ENCODE measurements around the gene RNF183. TPM values are rescaled to one million over a fixed set of nuclear protein-coding genes. Genes with fewer than 3 reads are reported as not detected.

RNF183 gene
- total and polyA plus RNA-seq, 9 of the 15 experiments (the other 6 are each of a cell fraction or from before 2014, with no cell fraction given), result 0.04 to 2.0 (median 0.16) TPM; not detected in 5

DNA sequence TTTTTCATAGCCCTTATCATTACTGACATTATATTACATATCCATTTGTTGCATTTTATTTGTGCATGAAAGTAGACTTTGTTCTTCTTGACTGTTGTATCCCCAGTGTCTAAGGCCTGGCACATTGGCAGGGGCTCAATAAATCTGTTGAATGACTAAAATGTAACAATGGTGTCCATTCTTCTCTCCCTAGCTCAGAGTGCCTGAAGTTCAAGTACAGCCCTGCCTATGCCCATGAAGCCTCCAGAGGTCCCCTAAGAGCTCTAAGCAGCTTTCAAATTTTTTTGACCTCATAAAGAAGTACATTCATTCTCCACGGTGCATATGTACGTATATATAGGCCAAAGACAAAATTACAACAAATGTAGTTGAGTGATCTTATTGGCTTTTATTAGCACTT is 42.0 kb upstream of the RNF183 start:
- no peak for FAIRE-seq
- TF ChIP-seq HDAC6 (IDR thresholded peaks at IDR 0.05; ENCODE audit: low read depth, low read length), result no peak
- no peak for TF ChIP-seq ZNF311 (CRISPR knock-in tag; IDR thresholded peaks at IDR 0.05)
- no peak for TF ChIP-seq BRD9 (IDR thresholded peaks at IDR 0.05; ENCODE audit: low read depth, partially characterized antibody)
- TF ChIP-seq STAG1 (CRISPR knock-in tag; IDR thresholded peaks at IDR 0.05; ENCODE audit: borderline replicate concordance), result no peak
- no peak for TF ChIP-seq POLR3G (IDR thresholded peaks at IDR 0.05; ENCODE audit: extremely low read depth, insufficient read length, insufficient replicate concordance)
- no peak for TF ChIP-seq MEIS2 (IDR thresholded peaks at IDR 0.05; ENCODE audit: partially characterized antibody)
- TF ChIP-seq, protein P1, sequence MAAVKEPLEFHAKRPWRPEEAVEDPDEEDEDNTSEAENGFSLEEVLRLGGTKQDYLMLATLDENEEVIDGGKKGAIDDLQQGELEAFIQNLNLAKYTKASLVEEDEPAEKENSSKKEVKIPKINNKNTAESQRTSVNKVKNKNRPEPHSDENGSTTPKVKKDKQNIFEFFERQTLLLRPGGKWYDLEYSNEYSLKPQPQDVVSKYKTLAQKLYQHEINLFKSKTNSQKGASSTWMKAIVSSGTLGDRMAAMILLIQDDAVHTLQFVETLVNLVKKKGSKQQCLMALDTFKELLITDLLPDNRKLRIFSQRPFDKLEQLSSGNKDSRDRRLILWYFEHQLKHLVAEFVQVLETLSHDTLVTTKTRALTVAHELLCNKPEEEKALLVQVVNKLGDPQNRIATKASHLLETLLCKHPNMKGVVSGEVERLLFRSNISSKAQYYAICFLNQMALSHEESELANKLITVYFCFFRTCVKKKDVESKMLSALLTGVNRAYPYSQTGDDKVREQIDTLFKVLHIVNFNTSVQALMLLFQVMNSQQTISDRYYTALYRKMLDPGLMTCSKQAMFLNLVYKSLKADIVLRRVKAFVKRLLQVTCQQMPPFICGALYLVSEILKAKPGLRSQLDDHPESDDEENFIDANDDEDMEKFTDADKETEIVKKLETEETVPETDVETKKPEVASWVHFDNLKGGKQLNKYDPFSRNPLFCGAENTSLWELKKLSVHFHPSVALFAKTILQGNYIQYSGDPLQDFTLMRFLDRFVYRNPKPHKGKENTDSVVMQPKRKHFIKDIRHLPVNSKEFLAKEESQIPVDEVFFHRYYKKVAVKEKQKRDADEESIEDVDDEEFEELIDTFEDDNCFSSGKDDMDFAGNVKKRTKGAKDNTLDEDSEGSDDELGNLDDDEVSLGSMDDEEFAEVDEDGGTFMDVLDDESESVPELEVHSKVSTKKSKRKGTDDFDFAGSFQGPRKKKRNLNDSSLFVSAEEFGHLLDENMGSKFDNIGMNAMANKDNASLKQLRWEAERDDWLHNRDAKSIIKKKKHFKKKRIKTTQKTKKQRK (IDR thresholded peaks at IDR 0.05; ENCODE audit: borderline replicate concordance, low read depth, low read length), result no peak
- TF ChIP-seq, protein P2, sequence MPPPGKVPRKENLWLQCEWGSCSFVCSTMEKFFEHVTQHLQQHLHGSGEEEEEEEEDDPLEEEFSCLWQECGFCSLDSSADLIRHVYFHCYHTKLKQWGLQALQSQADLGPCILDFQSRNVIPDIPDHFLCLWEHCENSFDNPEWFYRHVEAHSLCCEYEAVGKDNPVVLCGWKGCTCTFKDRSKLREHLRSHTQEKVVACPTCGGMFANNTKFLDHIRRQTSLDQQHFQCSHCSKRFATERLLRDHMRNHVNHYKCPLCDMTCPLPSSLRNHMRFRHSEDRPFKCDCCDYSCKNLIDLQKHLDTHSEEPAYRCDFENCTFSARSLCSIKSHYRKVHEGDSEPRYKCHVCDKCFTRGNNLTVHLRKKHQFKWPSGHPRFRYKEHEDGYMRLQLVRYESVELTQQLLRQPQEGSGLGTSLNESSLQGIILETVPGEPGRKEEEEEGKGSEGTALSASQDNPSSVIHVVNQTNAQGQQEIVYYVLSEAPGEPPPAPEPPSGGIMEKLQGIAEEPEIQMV (tag; conservative IDR thresholded peaks at IDR 0.05; ENCODE audit: low read depth), result no peak
- TF ChIP-seq, protein P3, sequence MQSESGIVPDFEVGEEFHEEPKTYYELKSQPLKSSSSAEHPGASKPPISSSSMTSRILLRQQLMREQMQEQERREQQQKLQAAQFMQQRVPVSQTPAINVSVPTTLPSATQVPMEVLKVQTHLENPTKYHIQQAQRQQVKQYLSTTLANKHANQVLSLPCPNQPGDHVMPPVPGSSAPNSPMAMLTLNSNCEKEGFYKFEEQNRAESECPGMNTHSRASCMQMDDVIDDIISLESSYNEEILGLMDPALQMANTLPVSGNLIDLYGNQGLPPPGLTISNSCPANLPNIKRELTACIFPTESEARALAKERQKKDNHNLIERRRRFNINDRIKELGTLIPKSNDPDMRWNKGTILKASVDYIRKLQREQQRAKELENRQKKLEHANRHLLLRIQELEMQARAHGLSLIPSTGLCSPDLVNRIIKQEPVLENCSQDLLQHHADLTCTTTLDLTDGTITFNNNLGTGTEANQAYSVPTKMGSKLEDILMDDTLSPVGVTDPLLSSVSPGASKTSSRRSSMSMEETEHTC (IDR thresholded peaks at IDR 0.05), result no peak
- no peak for TF ChIP-seq YBX1 (IDR thresholded peaks at IDR 0.05)
- no peak for TF ChIP-seq SMAD1 (IDR thresholded peaks at IDR 0.05; ENCODE audit: low read depth, low read length, partially characterized antibody)
- TF ChIP-seq, protein P4, sequence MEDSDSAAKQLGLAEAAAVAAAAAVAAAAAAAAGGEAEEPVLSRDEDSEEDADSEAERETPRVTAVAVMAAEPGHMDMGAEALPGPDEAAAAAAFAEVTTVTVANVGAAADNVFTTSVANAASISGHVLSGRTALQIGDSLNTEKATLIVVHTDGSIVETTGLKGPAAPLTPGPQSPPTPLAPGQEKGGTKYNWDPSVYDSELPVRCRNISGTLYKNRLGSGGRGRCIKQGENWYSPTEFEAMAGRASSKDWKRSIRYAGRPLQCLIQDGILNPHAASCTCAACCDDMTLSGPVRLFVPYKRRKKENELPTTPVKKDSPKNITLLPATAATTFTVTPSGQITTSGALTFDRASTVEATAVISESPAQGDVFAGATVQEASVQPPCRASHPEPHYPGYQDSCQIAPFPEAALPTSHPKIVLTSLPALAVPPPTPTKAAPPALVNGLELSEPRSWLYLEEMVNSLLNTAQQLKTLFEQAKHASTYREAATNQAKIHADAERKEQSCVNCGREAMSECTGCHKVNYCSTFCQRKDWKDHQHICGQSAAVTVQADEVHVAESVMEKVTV (CRISPR knock-in tag; IDR thresholded peaks at IDR 0.05), result no peak
- no peak for TF ChIP-seq ADNP (tag; IDR thresholded peaks at IDR 0.05)

More for the DNA sequence above, 42.0 kb upstream of the RNF183 start:
- Histone ChIP-seq H3K27me3 (ENCODE audit: control insufficient read depth in 2 of 2, insufficient read depth in 2 of 2, low read length in 2 of 2) (no peaks in the 10 kb centered on the region), H3K9me3 (replicated peaks; ENCODE audit: control insufficient read depth, insufficient read depth, low read depth, low read length) (no peaks in the 10 kb centered on the region), H3K9ac (ENCODE audit: insufficient read depth in 1 of 2, low read depth in 2 of 2, low read length in 2 of 2) (no peak overlapping the region), H3K4me3 (no peak overlapping the region), H3K4me1 (replicated peaks in 1 of 2; ENCODE audit: control insufficient read depth in 2 of 2, insufficient read depth in 2 of 2, low read length in 2 of 2) (peaks cover 14 to 15% of the 10 kb centered on the region in 2 experiments; a peak in 4 of 5 replicates), H3K4me2 (ENCODE audit: insufficient read depth, low read length) (no peak overlapping the region), H2AFZ (ENCODE audit: low read depth, low read length) (no peak overlapping the region; the same call in 1 of the 2 replicates), H3K27ac (ENCODE audit: extremely low read depth, low read depth, low read length) (no peak overlapping the region), H4K20me1 (replicated peaks; ENCODE audit: control insufficient read depth, insufficient read depth, low read length) (no peaks in the 10 kb centered on the region), H3K36me3 (ENCODE audit: control insufficient read depth, insufficient read depth, low read length) (no peaks in the 10 kb centered on the region), H3K9me1 (ENCODE audit: control insufficient read depth, insufficient read depth, low read length) (no peaks in the 10 kb centered on the region), H3K79me2 (ENCODE audit: control insufficient read depth, insufficient read depth, low read length) (no peaks in the 10 kb centered on the region)
- DNase-seq (ENCODE audit: extremely low read depth in 1 of 4, low spot score in 3 of 4), result no peak
- in situ Hi-C loops (cut with MboI) (no loop called here), intact Hi-C loops (cut with micrococcal nuclease) (no loop called here)
- ATAC-seq, result no peak
- ChIA-PET POLR2A (interaction anchor here (0.5 kb wide), 1 partner anchor 22 kb away, joined by 3 read pairs; no protein-coding TSS in a partner anchor), CTCF (ENCODE audit: low intra/inter-chr PET ratio) (interaction anchor here (0.6 kb wide), 1 partner anchor 19 kb away, joined by 3 read pairs; no protein-coding TSS in a partner anchor)
- WGBS (ENCODE audit: insufficient coverage, low coverage, missing lambda C conversion rate), result 64% methylated on average over 2 of the region's 2 CpGs
- BruUV-seq (replicated peaks), result no TSS peak
